Vagina (tissue), 2 donors: Measurements from ENCODE around the gene TBL3. TPM values are rescaled to one million over a fixed set of nuclear protein-coding genes. Genes with fewer than 3 reads are reported as not detected.
"Not testable (repeated sequence)": the region's sequence is repeated elsewhere in the genome, so short reads cannot be mapped to it uniquely, and the experiment has no call there.

Source experiments
- DNase-seq, 2 donors: peaks; one replicate each; pipeline ENCODE4 v3.0.0-alpha.2; 2017; ENCODE audit errors: extremely low spot score in 2 of 2
- H3K27ac ChIP-seq: fragments of 200-600 bp; sonication (generic); one replicate; pipeline ENCODE4 v1.5.1; 2019
- H3K27me3 ChIP-seq: fragments of 200-600 bp; sonication (generic); one replicate; pipeline ENCODE4 v1.5.1; 2019
- H3K36me3 ChIP-seq, 2 donors: fragments of 200-600 bp; sonication (generic); one replicate each; pipeline ENCODE4 v1.5.1; 2017 to 2019
- H3K4me1 ChIP-seq: fragments of 200-600 bp; sonication (generic); one replicate; pipeline ENCODE4 v1.5.1; 2019
- H3K4me3 ChIP-seq, 2 donors: fragments of 200-600 bp; sonication (generic); 1 replicate in 1 of 2; 2 replicates in 1 of 2; pipeline ENCODE4 v1.5.1; 2016 to 2019
- H3K9me3 ChIP-seq: fragments of 200-600 bp; sonication (generic); one replicate; pipeline ENCODE4 v1.5.1; 2019
- POLR2A ChIP-seq, 2 donors: fragments of 450-650 bp; IDR thresholded peaks; one replicate each; pipeline ENCODE4 v1.6.1; 2017; ENCODE audit warnings: antibody characterized with exemption in 2 of 2, mild to moderate bottlenecking in 2 of 2, moderate library complexity in 2 of 2
- POLR2AphosphoS5 ChIP-seq, 2 donors: sonication (generic); formaldehyde crosslinking; IDR thresholded peaks; one replicate each; pipeline ENCODE4 v1.9.0; 2017; ENCODE audit warnings: antibody characterized with exemption in 2 of 2, mild to moderate bottlenecking in 2 of 2, low read depth in 1 of 2; ENCODE audit not compliant: insufficient read depth in 1 of 2
- intact Hi-C: fragments of 100-400 bp; cut with DNase I; formaldehyde crosslinking; loops from one replicate; pipeline ENCODE4 v1.15.1; 2023
- total RNA-seq: library from RNA; depleted of rRNA; stranded (reverse); fragments of >200 nt; gene quantifications from one replicate; pipeline ENCODE4 v1.2.3, GENCODE V29; 2016
- TF ChIP-seq, protein P1 (sequence below), 3 experiments: fragments of 450-650 bp in 2 of 3; fragments of 200-600 bp in 1 of 3; sonication (generic) in 1 of 3; IDR thresholded peaks; one replicate each; pipeline ENCODE4 v1.5.1; 2017 to 2019; ENCODE audit warnings: antibody characterized with exemption in 3 of 3, mild to moderate bottlenecking in 2 of 3, moderate library complexity in 2 of 3

The TBL3 gene
- total RNA-seq, 1 donor from 2014 or later = 44.2 TPM

DNA sequence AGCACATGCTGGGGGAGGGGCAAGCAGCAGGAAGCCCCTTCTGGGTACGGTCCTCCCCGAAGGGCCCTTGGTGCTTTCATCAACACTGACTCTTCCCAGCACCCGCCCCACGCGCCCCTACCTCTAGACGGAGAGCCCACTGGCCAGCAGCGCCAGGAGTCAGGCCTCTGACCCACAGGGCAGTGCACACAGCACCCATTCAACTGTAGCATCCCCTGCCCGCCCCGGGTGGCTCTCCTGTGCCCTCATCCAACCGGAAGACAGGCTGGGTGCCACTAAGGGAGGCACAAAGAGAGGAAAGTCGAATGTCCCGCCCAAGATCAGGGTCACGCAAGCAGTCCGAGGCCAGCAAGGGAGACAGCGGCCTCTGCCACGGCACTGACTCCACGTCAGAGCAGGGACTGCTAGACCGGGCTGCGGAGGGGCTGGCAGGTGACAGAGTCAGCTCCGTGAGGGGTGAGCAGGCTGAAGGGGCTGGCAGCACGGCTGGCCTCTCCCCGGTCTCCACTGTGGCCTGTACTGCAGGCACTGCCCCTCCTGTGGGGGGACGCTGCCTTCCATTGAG, 38.7 kb upstream of the TBL3 start:
- DNase-seq = no peak
- no peaks in the 10 kb centered on the region for H3K9me3 ChIP-seq
- H3K27me3 ChIP-seq = no peaks in the 10 kb centered on the region
- intact Hi-C loops = no loop called here
- H3K4me1 ChIP-seq = peaks cover 20% of the 10 kb centered on the region
- TF ChIP-seq POLR2A (IDR thresholded peaks at IDR 0.05) (no peak), POLR2AphosphoS5 (IDR thresholded peaks at IDR 0.05; ENCODE audit: insufficient read depth in 1 of 2, low read depth in 1 of 2) (no peak)
- TF ChIP-seq, protein P1, sequence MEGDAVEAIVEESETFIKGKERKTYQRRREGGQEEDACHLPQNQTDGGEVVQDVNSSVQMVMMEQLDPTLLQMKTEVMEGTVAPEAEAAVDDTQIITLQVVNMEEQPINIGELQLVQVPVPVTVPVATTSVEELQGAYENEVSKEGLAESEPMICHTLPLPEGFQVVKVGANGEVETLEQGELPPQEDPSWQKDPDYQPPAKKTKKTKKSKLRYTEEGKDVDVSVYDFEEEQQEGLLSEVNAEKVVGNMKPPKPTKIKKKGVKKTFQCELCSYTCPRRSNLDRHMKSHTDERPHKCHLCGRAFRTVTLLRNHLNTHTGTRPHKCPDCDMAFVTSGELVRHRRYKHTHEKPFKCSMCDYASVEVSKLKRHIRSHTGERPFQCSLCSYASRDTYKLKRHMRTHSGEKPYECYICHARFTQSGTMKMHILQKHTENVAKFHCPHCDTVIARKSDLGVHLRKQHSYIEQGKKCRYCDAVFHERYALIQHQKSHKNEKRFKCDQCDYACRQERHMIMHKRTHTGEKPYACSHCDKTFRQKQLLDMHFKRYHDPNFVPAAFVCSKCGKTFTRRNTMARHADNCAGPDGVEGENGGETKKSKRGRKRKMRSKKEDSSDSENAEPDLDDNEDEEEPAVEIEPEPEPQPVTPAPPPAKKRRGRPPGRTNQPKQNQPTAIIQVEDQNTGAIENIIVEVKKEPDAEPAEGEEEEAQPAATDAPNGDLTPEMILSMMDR (IDR thresholded peaks at IDR 0.05) = no peak
- no peak overlapping the region for H3K27ac ChIP-seq
- H3K36me3 ChIP-seq = peaks cover 0 to 5% of the 10 kb centered on the region in 2 donors
- H3K4me3 ChIP-seq = no peak overlapping the region

DNA sequence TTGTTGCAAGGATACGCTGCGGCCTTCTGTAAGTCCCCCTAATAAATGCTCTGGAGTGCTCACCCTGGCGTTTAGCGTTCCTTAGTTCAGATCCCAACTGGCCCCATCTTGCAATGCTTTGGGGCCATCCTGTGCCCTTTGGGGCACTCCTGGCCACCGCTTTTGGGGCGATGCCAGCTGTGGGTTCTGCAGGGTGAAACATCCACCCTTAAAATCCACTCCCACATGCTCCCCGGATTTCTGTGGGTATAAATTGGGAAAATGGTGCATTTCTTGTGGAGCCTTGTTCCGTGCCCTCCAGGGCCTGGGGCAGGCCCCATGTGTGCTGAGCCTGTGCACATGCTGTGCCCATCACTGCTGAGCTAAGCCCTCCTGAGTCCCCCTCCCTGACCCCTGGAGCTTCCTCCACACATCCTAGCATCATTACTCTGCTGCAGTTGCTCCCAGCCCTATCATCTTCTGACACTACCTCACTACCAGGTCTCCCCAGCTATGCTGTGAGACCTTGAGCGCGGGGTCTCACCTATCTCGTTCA, 34.8 kb upstream of the TBL3 start:
- DNase-seq = no peak
- H3K27ac ChIP-seq = no peak overlapping the region
- H3K27me3 ChIP-seq = no peaks in the 10 kb centered on the region
- H3K36me3 ChIP-seq = peaks cover 0 to 31% of the 10 kb centered on the region in 2 donors
- H3K4me1 ChIP-seq = peaks cover 15% of the 10 kb centered on the region
- TF ChIP-seq POLR2A (IDR thresholded peaks at IDR 0.05) = no peak
- TF ChIP-seq, protein P1 (IDR thresholded peaks at IDR 0.05) = no peak
- no peak for TF ChIP-seq POLR2AphosphoS5 (IDR thresholded peaks at IDR 0.05; ENCODE audit: insufficient read depth in 1 of 2, low read depth in 1 of 2)
- intact Hi-C loops = no loop called here
- no peak overlapping the region for H3K4me3 ChIP-seq
- H3K9me3 ChIP-seq = no peaks in the 10 kb centered on the region

DNA sequence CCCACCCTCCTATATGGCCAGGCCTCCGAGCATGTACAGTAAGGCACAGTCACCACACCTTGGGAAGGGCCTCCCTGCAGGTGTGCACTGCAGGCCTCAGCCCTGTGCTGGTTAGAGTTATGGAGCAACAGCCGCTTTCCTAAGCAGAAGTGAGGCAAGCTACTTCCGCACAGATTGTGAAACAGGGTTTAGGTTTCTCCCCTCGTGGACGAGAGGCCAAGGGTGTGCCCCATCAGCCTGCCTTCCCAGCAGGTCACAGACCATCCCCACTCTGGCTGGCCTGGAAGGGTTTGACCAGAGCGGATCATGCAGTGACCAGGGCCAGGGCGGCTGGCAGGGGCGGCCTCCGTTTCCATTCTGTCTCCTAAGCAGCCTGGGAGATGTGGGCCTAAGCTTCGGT, 33.5 kb upstream of the TBL3 start:
- Histone ChIP-seq H3K4me1 (peaks cover 23% of the 10 kb centered on the region), H3K36me3 (peaks cover 0 to 31% of the 10 kb centered on the region in 2 donors), H3K9me3 (no peaks in the 10 kb centered on the region), H3K27ac (no peak overlapping the region), H3K4me3 (no peak overlapping the region), H3K27me3 (no peaks in the 10 kb centered on the region)
- intact Hi-C loops = no loop called here
- DNase-seq = no peak
- TF ChIP-seq, protein P1 (IDR thresholded peaks at IDR 0.05) = no peak
- TF ChIP-seq POLR2A (IDR thresholded peaks at IDR 0.05) (no peak), POLR2AphosphoS5 (IDR thresholded peaks at IDR 0.05; ENCODE audit: insufficient read depth in 1 of 2, low read depth in 1 of 2) (no peak)

DNA sequence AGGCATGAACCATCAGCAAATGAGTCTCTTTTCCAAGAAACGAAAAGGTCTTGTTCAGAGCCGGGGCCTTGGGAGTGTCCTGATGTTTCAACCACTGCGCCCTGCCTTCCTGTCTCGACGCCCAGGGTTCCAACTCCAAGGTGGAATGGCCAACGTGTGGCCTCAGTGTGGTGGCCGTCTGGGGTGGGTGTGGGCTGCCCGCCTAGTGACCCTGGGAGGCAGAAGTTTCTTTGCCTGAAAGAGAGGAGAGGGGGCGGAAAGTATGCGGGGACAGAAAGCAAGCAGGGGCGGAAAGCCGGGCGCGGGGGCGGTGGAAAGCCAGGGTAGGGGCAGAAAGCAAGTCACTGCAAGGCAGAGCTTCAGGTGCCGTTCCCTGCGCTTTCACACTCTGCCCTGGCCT, 32.9 kb upstream of the TBL3 start:
- H3K9me3 ChIP-seq = no peaks in the 10 kb centered on the region
- intact Hi-C loops = no loop called here
- H3K36me3 ChIP-seq = peaks cover 0 to 31% of the 10 kb centered on the region in 2 donors
- H3K4me3 ChIP-seq = no peak overlapping the region
- peaks cover 26% of the 10 kb centered on the region for H3K4me1 ChIP-seq
- no peak for DNase-seq
- H3K27ac ChIP-seq = no peak overlapping the region
- TF ChIP-seq POLR2A (IDR thresholded peaks at IDR 0.05) (no peak), POLR2AphosphoS5 (IDR thresholded peaks at IDR 0.05; ENCODE audit: insufficient read depth in 1 of 2, low read depth in 1 of 2) (no peak)
- H3K27me3 ChIP-seq = no peaks in the 10 kb centered on the region

DNA sequence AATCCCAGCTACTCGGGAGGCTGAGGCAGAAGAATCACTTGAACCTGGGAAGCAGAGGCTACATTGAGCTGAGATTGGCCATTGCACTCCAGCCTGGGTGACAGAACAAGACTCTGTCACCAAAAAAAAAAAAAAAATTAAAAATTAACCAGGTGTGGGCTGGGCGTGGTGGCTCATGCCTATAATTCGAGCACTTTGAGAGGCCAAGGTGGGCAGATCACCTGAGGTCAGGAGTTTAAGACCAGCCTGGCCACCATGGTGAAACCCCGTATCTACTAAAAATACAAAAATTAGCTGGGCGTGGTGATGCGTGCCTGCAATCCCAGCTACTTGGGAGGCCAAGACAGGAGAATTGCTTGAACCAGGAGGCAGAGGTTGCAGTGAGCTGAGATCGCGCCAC, 32.0 kb upstream of the TBL3 start:
- H3K36me3 ChIP-seq = peaks cover 0 to 31% of the 10 kb centered on the region in 2 donors
- peaks cover 27% of the 10 kb centered on the region for H3K4me1 ChIP-seq
- DNase-seq, intact Hi-C loops, H3K27ac ChIP-seq, H3K27me3 ChIP-seq, H3K4me3 ChIP-seq, H3K9me3 ChIP-seq: not testable (repeated sequence)
